Lower lobe of right lung (tissue), 2 donors: ENCODE measurements around the gene PLAC8. TPM values are rescaled to one million over a fixed set of nuclear protein-coding genes. Genes with fewer than 3 reads are reported as not detected.
"Not testable (repeated sequence)": the region's sequence is repeated elsewhere in the genome, so short reads cannot be mapped to it uniquely, and the experiment has no call there.

Source experiments
- ATAC-seq, 2 donors: fragments of 200-7000 bp; cut with Tn5 transposase; one replicate each; pipeline ENCODE4 v1.9.1; 2020 to 2022; ENCODE audit warnings: mild to moderate bottlenecking in 2 of 2, moderate library complexity in 2 of 2
- DNase-seq: peaks from one replicate; pipeline ENCODE4 v3.0.0-alpha.2; 2020
- H3K27ac ChIP-seq: fragments of 200-600 bp; one replicate; pipeline ENCODE4 v1.8.0; 2022
- H3K27me3 ChIP-seq: fragments of 200-600 bp; one replicate; pipeline ENCODE4 v1.8.0; 2022; ENCODE audit warnings: low read depth
- H3K36me3 ChIP-seq: fragments of 200-600 bp; one replicate; pipeline ENCODE4 v1.8.0; 2022; ENCODE audit warnings: mild to moderate bottlenecking
- H3K4me1 ChIP-seq: fragments of 200-600 bp; one replicate; pipeline ENCODE4 v1.8.0; 2022
- H3K4me3 ChIP-seq: fragments of 200-600 bp; one replicate; pipeline ENCODE4 v1.8.0; 2022; ENCODE audit warnings: mild to moderate bottlenecking
- H3K9me3 ChIP-seq: fragments of 200-600 bp; one replicate; pipeline ENCODE4 v1.8.0; 2022
- CTCF ChIP-seq: fragments of 200-600 bp; IDR thresholded peaks from one replicate; pipeline ENCODE4 v1.8.0; 2022; ENCODE audit warnings: antibody characterized with exemption, mild to moderate bottlenecking
- intact Hi-C: fragments of 100-400 bp; cut with DNase I; formaldehyde crosslinking; loops from one replicate; pipeline ENCODE4 v1.11.0; 2022
- total RNA-seq: library from RNA; stranded (reverse); fragmentation: NEBNext Ultra II Directional; extraction: Animal tissue kit (Norgen Biotek cat#: 25700); gene quantifications from one replicate; pipeline ENCODE4 v1.2.1, GENCODE V29; 2021
- donor health status: DM: no; HTN: yes; CAD: no; lungs with severe emphysema.

PLAC8 gene
- total RNA-seq, 1 donor from 2014 or later = 115 TPM

GRCh38 chr4:83054928-83055327 is 59.6 kb downstream of the PLAC8 start:
- no peak for DNase-seq
- intact Hi-C loops = no loop called here
- Histone ChIP-seq H3K27ac (no peak overlapping the region), H3K9me3 (no peaks in the 10 kb centered on the region), H3K4me3 (no peak overlapping the region), H3K36me3 (peaks cover 76% of the 10 kb centered on the region), H3K4me1 (no peaks in the 10 kb centered on the region), H3K27me3 (no peaks in the 10 kb centered on the region)
- TF ChIP-seq CTCF = peak; percentile 10
- ATAC-seq = no peak

GRCh38 chr4:83048781-83049180 is 65.7 kb downstream of the PLAC8 start:
- intact Hi-C loops, H3K4me3 ChIP-seq, H3K9me3 ChIP-seq, DNase-seq, H3K27me3 ChIP-seq, ATAC-seq, H3K27ac ChIP-seq, H3K4me1 ChIP-seq: not testable (repeated sequence)
- H3K36me3 ChIP-seq = peaks cover 58% of the 10 kb centered on the region

GRCh38 chr4:83046693-83047473 is 67.6 kb downstream of the PLAC8 start:
- TF ChIP-seq CTCF = no peak
- H3K27me3 ChIP-seq = no peaks in the 10 kb centered on the region
- no peaks in the 10 kb centered on the region for H3K9me3 ChIP-seq
- no peaks in the 10 kb centered on the region for H3K4me1 ChIP-seq
- peaks cover 46% of the 10 kb centered on the region for H3K36me3 ChIP-seq
- no peak overlapping the region for H3K4me3 ChIP-seq
- ATAC-seq (no peak), DNase-seq (no peak)
- intact Hi-C loops = no loop called here
- H3K27ac ChIP-seq = no peak overlapping the region

- H3K27ac ChIP-seq = no peak overlapping the region
- intact Hi-C loops = no loop called here
- H3K4me1 ChIP-seq = no peaks in the 10 kb centered on the region
- no peaks in the 10 kb centered on the region for H3K9me3 ChIP-seq
- H3K27me3 ChIP-seq = no peaks in the 10 kb centered on the region
- no peak overlapping the region for H3K4me3 ChIP-seq
- H3K36me3 ChIP-seq = peaks cover 20% of the 10 kb centered on the region
- DNase-seq = no peak
- TF ChIP-seq CTCF = no peak
- no peak for ATAC-seq
These were observed 70.6 kb downstream of the PLAC8 start for GRCh38 chr4:83043801-83044407.

GRCh38 chr4:83043157-83043556 is 71.4 kb downstream of the PLAC8 start:
- H3K4me1 ChIP-seq, intact Hi-C loops, H3K9me3 ChIP-seq, H3K27me3 ChIP-seq, H3K4me3 ChIP-seq, H3K27ac ChIP-seq, DNase-seq, ATAC-seq: not testable (repeated sequence)
- H3K36me3 ChIP-seq = peaks cover 15% of the 10 kb centered on the region

- ATAC-seq (no peak), DNase-seq (no peak)
- peaks cover 10% of the 10 kb centered on the region for H3K36me3 ChIP-seq
- peaks cover 23% of the 10 kb centered on the region for H3K4me1 ChIP-seq
- H3K4me3 ChIP-seq = no peak overlapping the region
- H3K27me3 ChIP-seq = no peaks in the 10 kb centered on the region
- H3K9me3 ChIP-seq = no peaks in the 10 kb centered on the region
- no peak overlapping the region for H3K27ac ChIP-seq
- TF ChIP-seq CTCF = no peak
- intact Hi-C loops = no loop called here
These were observed 74.3 kb downstream of the PLAC8 start for GRCh38 chr4:83040269-83040668.

Other genes with a start within 250 kb of the PLAC8 start
- gene SEC31A, start 223.6 kb downstream of the PLAC8 start, total RNA-seq = 183 TPM
- gene THAP9, start 214.0 kb downstream of the PLAC8 start, total RNA-seq = 5.0 TPM
- gene LIN54, start 103.9 kb downstream of the PLAC8 start, total RNA-seq = 14.7 TPM
- 27.7 TPM for gene COPS4, start 79.5 kb downstream of the PLAC8 start, total RNA-seq
- gene COQ2, start 170.1 kb upstream of the PLAC8 start, total RNA-seq = 14.6 TPM
- gene HPSE, start 220.1 kb upstream of the PLAC8 start, total RNA-seq = 5.5 TPM